Hepatocyte (in vitro differentiated cells): ENCODE results near the gene FCHSD2.

Experiments
- CTCF ChIP-seq: fragments of 200-600 bp; sonication (generic); IDR thresholded peaks from 2 replicates; pipeline ENCODE4 v1.5.1; 2016; ENCODE audit warnings: antibody characterized with exemption, mild to moderate bottlenecking; ENCODE audit not compliant: poor library complexity
- EZH2 ChIP-seq: fragments of 200-600 bp; sonication (generic); IDR thresholded peaks from 2 replicates; pipeline ENCODE4 v1.6.1; 2016; ENCODE audit warnings: antibody characterized with exemption, mild to moderate bottlenecking, borderline replicate concordance

- TF ChIP-seq EZH2, result no peak
- no peak for TF ChIP-seq CTCF
Measured at GRCh38 chr11:72860592-72860991, 281.5 kb downstream of the FCHSD2 start.
